Lung (tissue), 12 donors: Measurements from ENCODE around the gene BTBD2. TPM values are rescaled to one million over a fixed set of nuclear protein-coding genes. Genes with fewer than 3 reads are reported as not detected.

Experiments
- ATAC-seq: fragments of 200-7000 bp; cut with Tn5 transposase; one replicate; pipeline ENCODE4 v1.9.1; 2020; ENCODE audit warnings: moderate number of reproducible peaks; ENCODE audit not compliant: insufficient read depth, low FRiP score
- DNase-seq, 3 donors: peaks; one replicate each; pipeline ENCODE4 v3.0.0-alpha.2; 2013 to 2017
- H3K27ac ChIP-seq, 2 donors: one replicate each; pipeline ENCODE4 v1.5.1; 2013; ENCODE audit warnings: mild to moderate bottlenecking in 2 of 2, moderate library complexity in 2 of 2, control low read depth in 1 of 2, inconsistent platforms in 1 of 2, low read depth in 1 of 2, low read length in 1 of 2
- H3K27me3 ChIP-seq, 3 donors: one replicate each; pipeline ENCODE4 v1.5.1; 2013; ENCODE audit warnings: low read length in 2 of 3; ENCODE audit not compliant: control insufficient read depth in 3 of 3, insufficient read depth in 3 of 3
- H3K36me3 ChIP-seq, 4 donors: one replicate each; pipeline ENCODE4 v1.5.1; 2013; ENCODE audit warnings: low read length in 4 of 4, mild to moderate bottlenecking in 1 of 4, moderate library complexity in 1 of 4; ENCODE audit not compliant: control insufficient read depth in 4 of 4, insufficient read depth in 4 of 4
- H3K4me1 ChIP-seq, 5 donors: one replicate each; pipeline ENCODE4 v1.5.1; 2013; ENCODE audit warnings: low read length in 5 of 5, mild to moderate bottlenecking in 2 of 5, moderate library complexity in 1 of 5; ENCODE audit not compliant: control insufficient read depth in 5 of 5, insufficient read depth in 5 of 5
- H3K4me3 ChIP-seq: one replicate; pipeline ENCODE4 v1.5.1; 2013; ENCODE audit warnings: mild to moderate bottlenecking, control low read depth, moderate library complexity
- H3K9ac ChIP-seq, 2 donors: one replicate each; pipeline ENCODE4 v1.5.1; 2013; ENCODE audit warnings: low read length in 2 of 2, control low read depth in 1 of 2; ENCODE audit not compliant: insufficient read depth in 1 of 2
- H3K9me3 ChIP-seq, 4 donors: one replicate each; pipeline ENCODE4 v1.5.1; 2013; ENCODE audit warnings: low read length in 3 of 4, mild to moderate bottlenecking in 1 of 4, moderate library complexity in 1 of 4; ENCODE audit not compliant: control insufficient read depth in 4 of 4, insufficient read depth in 3 of 4
- WGBS, 2 donors: extraction: QIAGEN DNeasy Blood & Tissue Kit; methylation state at CpG; one replicate each; pipeline ENCODE4 v1.1.7; 2013; 5-methylcytosine and 5-hydroxymethylcytosine counted together
- polyA plus RNA-seq, 2 donors: library from polyadenylated mRNA; stranded (reverse); fragments of 200-250 nt; gene quantifications; one replicate each; pipeline ENCODE4 v1.2.1, GENCODE V29; 2013
- total RNA-seq, 2 donors: library from RNA; depleted of rRNA in 1 of 2; stranded (reverse); fragments of >200 nt in 1 of 2; gene quantifications; one replicate each; pipeline ENCODE4 v1.2.1, GENCODE V29; 2014 to 2021
- TF ChIP-seq, protein P1 (sequence below): IDR thresholded peaks from 2 replicates; pipeline ENCODE4 v1.5.1; 2012; ENCODE audit warnings: mild to moderate bottlenecking; ENCODE audit errors: control extremely low read depth, extremely low read depth
- donor health status: control.
- donor health status: control.
- donor health status: Bipolar disorder and iron deficiency.
- donor health status: healthy.
- donor health status: DM: yes; HTN: yes; CAD: no.

BTBD2 gene
- total and polyA plus RNA-seq, 4 donors = 35.5 to 62.3 (median 44.8) TPM

DNA sequence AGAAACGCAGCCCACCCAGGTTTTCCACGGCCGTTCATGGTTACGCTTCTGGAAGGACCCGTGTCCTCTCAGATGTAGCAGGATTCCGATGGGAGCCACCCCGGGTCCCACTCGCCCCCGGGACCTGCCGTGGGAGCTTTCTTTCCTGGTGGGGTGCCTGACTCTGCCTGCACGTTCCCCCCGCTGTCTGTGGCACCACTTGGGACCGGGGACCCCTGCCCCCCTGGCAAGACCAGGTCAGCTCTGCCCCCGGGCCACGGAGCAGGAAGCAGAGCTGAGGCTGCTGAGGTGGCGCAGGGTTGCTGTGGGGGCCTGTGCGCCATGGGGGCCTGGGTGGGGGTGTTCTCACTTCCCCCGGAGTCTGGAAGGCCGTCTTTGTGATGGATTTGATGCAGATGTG, 62.5 kb downstream of the BTBD2 start:
- H3K9ac ChIP-seq = no peak overlapping the region
- ATAC-seq (no peak), DNase-seq (no peak)
- no peaks in the 10 kb centered on the region for H3K9me3 ChIP-seq
- TF ChIP-seq, protein P1, sequence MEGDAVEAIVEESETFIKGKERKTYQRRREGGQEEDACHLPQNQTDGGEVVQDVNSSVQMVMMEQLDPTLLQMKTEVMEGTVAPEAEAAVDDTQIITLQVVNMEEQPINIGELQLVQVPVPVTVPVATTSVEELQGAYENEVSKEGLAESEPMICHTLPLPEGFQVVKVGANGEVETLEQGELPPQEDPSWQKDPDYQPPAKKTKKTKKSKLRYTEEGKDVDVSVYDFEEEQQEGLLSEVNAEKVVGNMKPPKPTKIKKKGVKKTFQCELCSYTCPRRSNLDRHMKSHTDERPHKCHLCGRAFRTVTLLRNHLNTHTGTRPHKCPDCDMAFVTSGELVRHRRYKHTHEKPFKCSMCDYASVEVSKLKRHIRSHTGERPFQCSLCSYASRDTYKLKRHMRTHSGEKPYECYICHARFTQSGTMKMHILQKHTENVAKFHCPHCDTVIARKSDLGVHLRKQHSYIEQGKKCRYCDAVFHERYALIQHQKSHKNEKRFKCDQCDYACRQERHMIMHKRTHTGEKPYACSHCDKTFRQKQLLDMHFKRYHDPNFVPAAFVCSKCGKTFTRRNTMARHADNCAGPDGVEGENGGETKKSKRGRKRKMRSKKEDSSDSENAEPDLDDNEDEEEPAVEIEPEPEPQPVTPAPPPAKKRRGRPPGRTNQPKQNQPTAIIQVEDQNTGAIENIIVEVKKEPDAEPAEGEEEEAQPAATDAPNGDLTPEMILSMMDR = no peak
- peaks cover 0 to 26% (median 2%) of the 10 kb centered on the region in 4 donors for H3K36me3 ChIP-seq
- H3K27ac ChIP-seq = no peak overlapping the region
- no peaks in the 10 kb centered on the region for H3K4me1 ChIP-seq
- no peaks in the 10 kb centered on the region for H3K27me3 ChIP-seq
- H3K4me3 ChIP-seq = no peak overlapping the region
- 90 to 92% methylated on average over 19 of the region's 19 CpGs for WGBS, 2 donors

DNA sequence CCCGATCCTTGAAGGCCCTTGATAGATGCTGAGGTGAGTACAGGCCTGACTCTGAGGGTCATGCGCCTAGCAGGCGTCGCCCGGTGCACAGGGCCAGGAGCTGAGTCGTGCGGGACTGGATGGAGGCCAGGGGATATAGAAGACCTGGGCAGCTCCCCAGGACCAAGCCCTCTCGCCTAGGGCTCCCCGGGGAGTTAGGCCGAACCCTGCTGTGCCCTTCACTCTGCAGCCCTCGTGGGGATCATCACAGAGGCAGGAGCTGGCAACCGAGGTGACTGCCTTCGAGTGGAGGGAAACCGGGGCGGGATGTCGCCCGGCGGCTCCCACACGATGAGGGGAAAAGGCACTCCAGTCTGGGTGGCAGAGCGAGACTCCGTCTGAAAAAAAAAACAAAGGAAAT, 62.9 kb downstream of the BTBD2 start:
- no peak for DNase-seq
- no peak overlapping the region for H3K4me3 ChIP-seq
- no peaks in the 10 kb centered on the region for H3K27me3 ChIP-seq
- H3K4me1 ChIP-seq = peaks cover 0 to 1% (median 0%) of the 10 kb centered on the region in 5 donors
- H3K9ac ChIP-seq = no peak overlapping the region
- H3K9me3 ChIP-seq = no peaks in the 10 kb centered on the region
- H3K27ac ChIP-seq = no peak overlapping the region
- WGBS, 2 donors = 91 to 94% methylated on average over 21 of the region's 21 CpGs
- peaks cover 0 to 26% (median 2%) of the 10 kb centered on the region in 4 donors for H3K36me3 ChIP-seq
- no peak for ATAC-seq
- TF ChIP-seq, protein P1 = no peak

DNA sequence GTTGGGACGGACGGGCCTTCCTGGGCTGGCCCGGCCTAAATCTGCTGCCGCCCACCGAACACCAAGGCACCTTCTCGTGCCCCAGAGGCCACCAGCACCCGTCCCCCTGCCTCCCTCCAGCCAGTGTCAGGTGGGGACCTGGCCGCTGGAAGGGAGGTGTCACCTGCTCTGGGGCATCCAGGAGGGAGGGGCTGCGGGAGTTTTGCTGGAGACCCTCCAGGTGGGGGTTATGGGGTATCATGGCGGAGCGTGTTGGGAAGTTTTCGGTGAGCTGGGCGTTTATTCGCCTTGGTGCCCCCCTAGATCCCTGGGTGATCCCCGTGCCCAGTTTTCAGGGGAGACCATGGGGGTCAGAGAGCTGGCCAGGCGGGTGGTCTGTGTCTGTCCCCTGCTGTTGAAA, 64.9 kb downstream of the BTBD2 start:
- Histone ChIP-seq H3K9ac (no peak overlapping the region), H3K4me1 (peaks cover 0 to 3% (median 0%) of the 10 kb centered on the region in 5 donors), H3K4me3 (no peak overlapping the region), H3K27ac (no peak overlapping the region), H3K36me3 (peaks cover 0 to 23% (median 2%) of the 10 kb centered on the region in 4 donors), H3K9me3 (no peaks in the 10 kb centered on the region), H3K27me3 (no peaks in the 10 kb centered on the region)
- TF ChIP-seq, protein P1 = no peak
- DNase-seq (no peak), ATAC-seq (no peak)
- WGBS, 2 donors = 98 to 99% methylated on average over 16 of the region's 16 CpGs
